HepG2 (cell line): Measurements from ENCODE around the gene CD58. TPM values are rescaled to one million over a fixed set of nuclear protein-coding genes. Genes with fewer than 3 reads are reported as not detected.
A peak's percentile ranks its signal among the peaks of the same experiment; 100 is the strongest.

Experiments
- NKX3-1 ChIP-seq: sonication (generic); formaldehyde crosslinking; IDR thresholded peaks from 2 replicates; pipeline ENCODE4 v1.5.0; 2020; ENCODE audit warnings: missing genetic modification reagents
- SOX13 ChIP-seq, 3 experiments: fragments of 450-650 bp in 1 of 3; sonication (generic) in 1 of 3; formaldehyde crosslinking in 1 of 3; IDR thresholded peaks in 2 of 3; conservative IDR thresholded peaks in 1 of 3; 2 replicates each; pipeline versions ENCODE4 v1.5.0 to v1.6.1; 2016 to 2020; ENCODE audit warnings: antibody characterized with exemption in 1 of 3, mild to moderate bottlenecking in 1 of 3, missing compliant biosample characterization in 1 of 3, missing genetic modification reagents in 1 of 3, moderate library complexity in 1 of 3
- ZFX ChIP-seq: sonication (generic); formaldehyde crosslinking; IDR thresholded peaks from 2 replicates; pipeline ENCODE4 v1.4.0; 2020; ENCODE audit warnings: mild to moderate bottlenecking, low read depth, missing genetic modification reagents, moderate library complexity
- ZNF441 ChIP-seq: sonication (generic); formaldehyde crosslinking; IDR thresholded peaks from 2 replicates; pipeline ENCODE4 v1.7.0; 2021; ENCODE audit warnings: missing genetic modification reagents, borderline replicate concordance
- polyA plus RNA-seq, 8 experiments: library from polyadenylated mRNA; depleted of rRNA in 3 of 8; stranded (reverse) in 7 of 8; unstranded in 1 of 8; fragments of >200 nt; fragmentation: Illumina TruSeq in 4 of 8; extraction: Trizol in 4 of 8; gene quantifications; 2 replicates each; pipeline versions ENCODE4 v1.2.1 to v1.2.3, GENCODE V29; 2011 to 2016; ENCODE audit warnings: low read depth in 4 of 8, missing spikeins in 1 of 8, mixed read lengths in 1 of 8; ENCODE audit not compliant: insufficient read depth in 1 of 8
- total RNA-seq, 5 experiments: library from RNA; depleted of rRNA; stranded (reverse); fragments of >200 nt; fragmentation: Illumina TruSeq; extraction: Trizol; gene quantifications; 2 replicates each; pipeline ENCODE4 v1.2.3, GENCODE V29; 2016; ENCODE audit warnings: low read depth in 1 of 5
- TF ChIP-seq, protein P1 (sequence below): IDR thresholded peaks from 2 replicates; pipeline ENCODE4 v1.4.0; 2020; ENCODE audit warnings: mild to moderate bottlenecking, missing genetic modification reagents
- TF ChIP-seq, protein P2 (sequence below): sonication (generic); formaldehyde crosslinking; IDR thresholded peaks from 2 replicates; pipeline ENCODE4 v1.4.0; 2020; ENCODE audit warnings: mild to moderate bottlenecking, missing genetic modification reagents
- TF ChIP-seq, protein P3 (sequence below): sonication (generic); formaldehyde crosslinking; IDR thresholded peaks from 2 replicates; pipeline ENCODE4 v1.8.0; 2022; ENCODE audit warnings: mild to moderate bottlenecking, missing genetic modification reagents; ENCODE audit not compliant: insufficient replicate concordance

CD58 gene
- total and polyA plus RNA-seq, 2 of the 13 experiments (the other 11 are each of a cell fraction or from before 2014, with no cell fraction given) = 9.4 to 13.5 TPM

DNA sequence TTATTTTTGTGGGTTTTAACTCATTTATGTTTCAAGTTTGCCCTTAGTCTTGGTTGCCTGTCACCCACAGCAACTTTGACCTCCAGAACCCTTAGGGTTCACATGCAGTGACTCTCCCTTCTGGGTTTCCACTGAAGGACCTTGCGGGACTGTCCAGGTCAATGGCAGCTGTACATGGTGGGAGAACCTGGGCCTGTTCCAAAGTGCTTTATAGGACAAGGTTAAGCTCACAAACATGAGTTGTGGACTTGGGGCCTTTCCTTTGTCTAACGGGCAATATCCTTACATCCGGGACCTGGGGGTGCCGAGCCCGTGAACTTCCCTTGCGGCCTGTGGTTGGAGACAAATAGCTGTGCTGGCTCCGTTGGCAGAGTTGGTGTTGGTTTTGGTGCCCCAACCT, 77.8 kb downstream of the CD58 start (continued):
- TF ChIP-seq, protein P1, sequence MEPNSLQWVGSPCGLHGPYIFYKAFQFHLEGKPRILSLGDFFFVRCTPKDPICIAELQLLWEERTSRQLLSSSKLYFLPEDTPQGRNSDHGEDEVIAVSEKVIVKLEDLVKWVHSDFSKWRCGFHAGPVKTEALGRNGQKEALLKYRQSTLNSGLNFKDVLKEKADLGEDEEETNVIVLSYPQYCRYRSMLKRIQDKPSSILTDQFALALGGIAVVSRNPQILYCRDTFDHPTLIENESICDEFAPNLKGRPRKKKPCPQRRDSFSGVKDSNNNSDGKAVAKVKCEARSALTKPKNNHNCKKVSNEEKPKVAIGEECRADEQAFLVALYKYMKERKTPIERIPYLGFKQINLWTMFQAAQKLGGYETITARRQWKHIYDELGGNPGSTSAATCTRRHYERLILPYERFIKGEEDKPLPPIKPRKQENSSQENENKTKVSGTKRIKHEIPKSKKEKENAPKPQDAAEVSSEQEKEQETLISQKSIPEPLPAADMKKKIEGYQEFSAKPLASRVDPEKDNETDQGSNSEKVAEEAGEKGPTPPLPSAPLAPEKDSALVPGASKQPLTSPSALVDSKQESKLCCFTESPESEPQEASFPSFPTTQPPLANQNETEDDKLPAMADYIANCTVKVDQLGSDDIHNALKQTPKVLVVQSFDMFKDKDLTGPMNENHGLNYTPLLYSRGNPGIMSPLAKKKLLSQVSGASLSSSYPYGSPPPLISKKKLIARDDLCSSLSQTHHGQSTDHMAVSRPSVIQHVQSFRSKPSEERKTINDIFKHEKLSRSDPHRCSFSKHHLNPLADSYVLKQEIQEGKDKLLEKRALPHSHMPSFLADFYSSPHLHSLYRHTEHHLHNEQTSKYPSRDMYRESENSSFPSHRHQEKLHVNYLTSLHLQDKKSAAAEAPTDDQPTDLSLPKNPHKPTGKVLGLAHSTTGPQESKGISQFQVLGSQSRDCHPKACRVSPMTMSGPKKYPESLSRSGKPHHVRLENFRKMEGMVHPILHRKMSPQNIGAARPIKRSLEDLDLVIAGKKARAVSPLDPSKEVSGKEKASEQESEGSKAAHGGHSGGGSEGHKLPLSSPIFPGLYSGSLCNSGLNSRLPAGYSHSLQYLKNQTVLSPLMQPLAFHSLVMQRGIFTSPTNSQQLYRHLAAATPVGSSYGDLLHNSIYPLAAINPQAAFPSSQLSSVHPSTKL (CRISPR knock-in tag) = 0 out of 2 replicates have a peak, but pooled peaks have one; percentile 18
- TF ChIP-seq NKX3-1 (CRISPR knock-in tag) = no peak
- TF ChIP-seq ZNF441 = no peak
- peak; percentile 5; the same call in 1 of the 2 replicates for TF ChIP-seq ZFX (CRISPR knock-in tag)
- TF ChIP-seq, protein P2, sequence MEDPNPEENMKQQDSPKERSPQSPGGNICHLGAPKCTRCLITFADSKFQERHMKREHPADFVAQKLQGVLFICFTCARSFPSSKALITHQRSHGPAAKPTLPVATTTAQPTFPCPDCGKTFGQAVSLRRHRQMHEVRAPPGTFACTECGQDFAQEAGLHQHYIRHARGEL (CRISPR knock-in tag) = 0 out of 2 replicates have a peak, but pooled peaks have one; percentile 83
- TF ChIP-seq SOX13 (IDR thresholded peaks at IDR 0.05) = no peak
- TF ChIP-seq SOX13 (CRISPR knock-in tag; conservative IDR thresholded peaks at IDR 0.05 in 1 of 2, IDR thresholded peaks at IDR 0.05 in 1 of 2) = peak in 1 of 2 experiments; percentile 13; a peak in 1 of 4 replicates
- TF ChIP-seq, protein P3, sequence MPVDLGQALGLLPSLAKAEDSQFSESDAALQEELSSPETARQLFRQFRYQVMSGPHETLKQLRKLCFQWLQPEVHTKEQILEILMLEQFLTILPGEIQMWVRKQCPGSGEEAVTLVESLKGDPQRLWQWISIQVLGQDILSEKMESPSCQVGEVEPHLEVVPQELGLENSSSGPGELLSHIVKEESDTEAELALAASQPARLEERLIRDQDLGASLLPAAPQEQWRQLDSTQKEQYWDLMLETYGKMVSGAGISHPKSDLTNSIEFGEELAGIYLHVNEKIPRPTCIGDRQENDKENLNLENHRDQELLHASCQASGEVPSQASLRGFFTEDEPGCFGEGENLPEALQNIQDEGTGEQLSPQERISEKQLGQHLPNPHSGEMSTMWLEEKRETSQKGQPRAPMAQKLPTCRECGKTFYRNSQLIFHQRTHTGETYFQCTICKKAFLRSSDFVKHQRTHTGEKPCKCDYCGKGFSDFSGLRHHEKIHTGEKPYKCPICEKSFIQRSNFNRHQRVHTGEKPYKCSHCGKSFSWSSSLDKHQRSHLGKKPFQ (CRISPR knock-in tag) = peak; percentile 37
- TF ChIP-seq, all 625 proteins: peak for 28
